Endothelial cell of umbilical vein (primary cell): ENCODE data around the gene TRABD2A. TPM values are rescaled to one million over a fixed set of nuclear protein-coding genes. Genes with fewer than 3 reads are reported as not detected.

Experiments
- BruUV-seq: library from RNA; stranded (reverse); fragments of 400-500 nt; replicated peaks from 2 replicates; lab custom pipeline; 2021; lab: Mats Ljungman, UMichigan
- CTCF ChIA-PET: fragments of 300-600, 350-600 bp; sonication (Branson Sonifier 250); formaldehyde crosslinking; loops from one replicate; lab custom pipeline; 2021; ENCODE audit warnings: antibody characterized with exemption, inconsistent platforms; lab: Charles Lee
- POLR2A ChIA-PET: fragments of 300-600, 350-600 bp; sonication (Branson Sonifier 250); formaldehyde crosslinking; loops from one replicate; lab custom pipeline; 2021; ENCODE audit warnings: antibody characterized with exemption, inconsistent platforms; lab: Charles Lee
- DNase-seq: peaks from one replicate; pipeline ENCODE4 v3.0.0-alpha.2; 2011; ENCODE audit warnings: low read depth, low spot score
- FAIRE-seq: peaks from 2 replicates; lab custom pipeline; 2011; peaks lifted over from hg19 to GRCh38; lab: Jason Lieb, UNC
- H2AFZ ChIP-seq: 2 replicates; pipeline ENCODE4 v1.6.0; 2012; ENCODE audit warnings: low read depth, low read length, control low read depth, inconsistent platforms
- H3K27ac ChIP-seq: 2 replicates; pipeline ENCODE4 v1.5.1; 2011; ENCODE audit warnings: low read depth, mild to moderate bottlenecking, control low read depth, low read length, moderate library complexity; ENCODE audit not compliant: insufficient read depth
- H3K27me3 ChIP-seq, 2 experiments: 2 replicates each; pipeline versions ENCODE4 v1.6.0 to v1.6.1; 2011; ENCODE audit warnings: low read length in 2 of 2, mixed read lengths in 1 of 2; ENCODE audit not compliant: control insufficient read depth in 2 of 2, insufficient read depth in 2 of 2
- H3K36me3 ChIP-seq, 2 experiments: 2 replicates in 1 of 2; 3 replicates in 1 of 2; pipeline ENCODE4 v1.5.1; 2011; ENCODE audit warnings: low read length in 2 of 2, mild to moderate bottlenecking in 1 of 2, moderate library complexity in 1 of 2; ENCODE audit not compliant: control insufficient read depth in 2 of 2, insufficient read depth in 2 of 2; ENCODE audit errors: extremely low read depth in 1 of 2
- H3K4me1 ChIP-seq: 3 replicates; pipeline ENCODE4 v1.5.1; 2011; ENCODE audit warnings: mild to moderate bottlenecking, low read length; ENCODE audit not compliant: control insufficient read depth, insufficient read depth; ENCODE audit errors: extremely low read depth
- H3K4me2 ChIP-seq: 2 replicates; pipeline ENCODE4 v1.6.1; 2011; ENCODE audit warnings: low read length, control low read depth, mixed read lengths; ENCODE audit not compliant: insufficient read depth
- H3K4me3 ChIP-seq, 3 experiments: fragments of 200-600 bp in 1 of 3; sonication (generic), shearing (Covaris generic) in 1 of 3; replicated peaks in 1 of 3; 2 replicates each; pipeline ENCODE4 v1.5.1; 2011 to 2016; ENCODE audit warnings: control low read depth in 3 of 3, low read length in 3 of 3, mild to moderate bottlenecking in 2 of 3, inconsistent platforms in 1 of 3, low read depth in 1 of 3, moderate library complexity in 1 of 3; ENCODE audit not compliant: insufficient read depth in 1 of 3
- H3K79me2 ChIP-seq: 2 replicates; pipeline ENCODE4 v1.6.0; 2012; ENCODE audit warnings: low read length, inconsistent platforms; ENCODE audit not compliant: control insufficient read depth, insufficient read depth
- H3K9ac ChIP-seq: replicated peaks from 2 replicates; pipeline ENCODE3; 2011; ENCODE audit warnings: low read length, control low read depth; ENCODE audit not compliant: insufficient read depth; ENCODE audit errors: extremely low read depth
- H3K9me1 ChIP-seq: replicated peaks from 3 replicates; pipeline ENCODE4 v1.6.0; 2011; ENCODE audit warnings: mild to moderate bottlenecking, low read length; ENCODE audit not compliant: control insufficient read depth, insufficient read depth; ENCODE audit errors: extremely low read depth
- H3K9me3 ChIP-seq: replicated peaks from 2 replicates; pipeline ENCODE4 v1.5.1; 2012; ENCODE audit warnings: low read length, inconsistent platforms; ENCODE audit not compliant: control insufficient read depth, insufficient read depth
- H4K20me1 ChIP-seq: replicated peaks from 2 replicates; pipeline ENCODE3; 2011; ENCODE audit warnings: mild to moderate bottlenecking, low read length; ENCODE audit not compliant: control insufficient read depth, insufficient read depth; ENCODE audit errors: extremely low read depth
- EZH2 ChIP-seq: IDR thresholded peaks from 2 replicates; pipeline ENCODE4 v1.6.1; 2012; ENCODE audit warnings: borderline replicate concordance, low read depth, mild to moderate bottlenecking, moderate library complexity, low read length, inconsistent platforms; ENCODE audit not compliant: severe bottlenecking
- FOS ChIP-seq: IDR thresholded peaks from 2 replicates; pipeline ENCODE4 v1.6.1; 2011; ENCODE audit warnings: mild to moderate bottlenecking, low read length, moderate library complexity, borderline replicate concordance; ENCODE audit not compliant: insufficient read depth
- JUN ChIP-seq: IDR thresholded peaks from 2 replicates; pipeline ENCODE4 v1.6.1; 2011; ENCODE audit warnings: borderline replicate concordance, low read depth; ENCODE audit not compliant: insufficient read length, insufficient read depth
- MYC ChIP-seq: IDR thresholded peaks from one replicate; pipeline ENCODE4 v1.6.1; 2011; ENCODE audit warnings: mild to moderate bottlenecking, low read depth, low read length
- POLR2A ChIP-seq: IDR thresholded peaks from 2 replicates; pipeline ENCODE4 v1.6.1; 2012; ENCODE audit warnings: low read depth, mild to moderate bottlenecking, control low read depth, low read length
- POLR2AphosphoS5 ChIP-seq: IDR thresholded peaks from 2 replicates; pipeline ENCODE4 v1.6.1; 2012; ENCODE audit warnings: low read depth, mild to moderate bottlenecking, control low read depth, low read length, moderate library complexity; ENCODE audit not compliant: insufficient read depth
- dilution Hi-C: fragments of 300-500 bp; cut with MboI; formaldehyde crosslinking; loops from one replicate; pipeline ENCODE4 v1.15.0; 2019; ENCODE audit warnings: low sequenced_read_pairs; ENCODE audit not compliant: extremely low pct_ligation_motif_present
- intact Hi-C: fragments of 100-400 bp; cut with micrococcal nuclease; formaldehyde crosslinking; loops from one replicate; pipeline ENCODE4 v1.10.0; 2022
- polyA plus RNA-seq, 4 experiments: library from polyadenylated mRNA; depleted of rRNA in 3 of 4; stranded (reverse) in 3 of 4; unstranded in 1 of 4; fragments of >200 nt; gene quantifications; 2 replicates each; pipeline versions ENCODE4 v1.2.1 to v1.2.3, GENCODE V29; 2011 to 2012; ENCODE audit warnings: missing spikeins in 1 of 4
- total RNA-seq: library from RNA; stranded (reverse); gene quantifications from 2 replicates; pipeline ENCODE4 v1.2.3, GENCODE V29; 2021
- TF ChIP-seq, protein P1 (sequence below): IDR thresholded peaks from 2 replicates; pipeline ENCODE4 v1.6.1; 2011; ENCODE audit not compliant: insufficient read depth, insufficient read length
- TF ChIP-seq, protein P2 (sequence below), 2 donors: IDR thresholded peaks; 1 replicate in 1 of 2; 2 replicates in 1 of 2; pipeline ENCODE4 v1.5.1; 2011; ENCODE audit warnings: low read length in 2 of 2, mild to moderate bottlenecking in 2 of 2, moderate library complexity in 2 of 2, control low read depth in 1 of 2, inconsistent platforms in 1 of 2, low read depth in 1 of 2; ENCODE audit not compliant: insufficient read depth in 1 of 2; ENCODE audit errors: extremely low read depth in 1 of 2

Gene TRABD2A
- total and polyA plus RNA-seq, 2 donors (not counting 3 experiments of a cell fraction or from before 2014, with no cell fraction given): 1.0 to 1.8 TPM

DNA sequence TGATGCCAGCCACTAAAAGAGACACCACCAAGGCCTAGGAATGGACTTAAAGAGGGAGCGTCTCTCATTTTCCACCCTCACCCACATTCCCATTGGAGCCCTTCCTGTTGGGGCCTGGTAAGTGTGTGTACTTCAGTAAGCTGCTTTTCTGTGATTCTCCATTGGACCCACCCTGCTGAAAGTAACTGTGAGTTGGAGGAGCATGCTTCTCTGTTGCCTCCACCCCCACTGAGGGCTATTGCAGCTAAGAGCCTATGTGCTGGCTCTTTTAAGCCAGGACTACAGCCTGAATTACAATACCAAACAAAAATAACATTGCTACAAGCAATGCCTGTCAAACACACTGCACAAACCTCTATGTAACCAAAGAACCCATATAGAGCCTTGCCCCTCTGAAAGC is 81.1 kb downstream of the TRABD2A start:
- POLR2A ChIA-PET: no interaction called here
- no peaks in the 10 kb centered on the region for H3K9me1 ChIP-seq
- H4K20me1 ChIP-seq: no peaks in the 10 kb centered on the region
- H3K36me3 ChIP-seq: no peaks in the 10 kb centered on the region
- BruUV-seq: no TSS peak
- H3K4me2 ChIP-seq: no peak overlapping the region
- no peak for DNase-seq
- no peak for FAIRE-seq
- peaks cover 0 to 2% of the 10 kb centered on the region in 2 experiments for H3K27me3 ChIP-seq
- no peaks in the 10 kb centered on the region for H3K9me3 ChIP-seq
- no peaks in the 10 kb centered on the region for H3K79me2 ChIP-seq
- intact Hi-C loops (no loop called here), dilution Hi-C loops (no loop called here)
- no peaks in the 10 kb centered on the region for H3K4me1 ChIP-seq
- H3K27ac ChIP-seq: no peak overlapping the region
- no peak overlapping the region for H3K4me3 ChIP-seq
- TF ChIP-seq, protein P1, sequence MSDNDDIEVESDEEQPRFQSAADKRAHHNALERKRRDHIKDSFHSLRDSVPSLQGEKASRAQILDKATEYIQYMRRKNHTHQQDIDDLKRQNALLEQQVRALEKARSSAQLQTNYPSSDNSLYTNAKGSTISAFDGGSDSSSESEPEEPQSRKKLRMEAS: no peak
- TF ChIP-seq POLR2AphosphoS5: no peak
- TF ChIP-seq POLR2A: no peak
- TF ChIP-seq EZH2: no peak
- TF ChIP-seq, protein P2, sequence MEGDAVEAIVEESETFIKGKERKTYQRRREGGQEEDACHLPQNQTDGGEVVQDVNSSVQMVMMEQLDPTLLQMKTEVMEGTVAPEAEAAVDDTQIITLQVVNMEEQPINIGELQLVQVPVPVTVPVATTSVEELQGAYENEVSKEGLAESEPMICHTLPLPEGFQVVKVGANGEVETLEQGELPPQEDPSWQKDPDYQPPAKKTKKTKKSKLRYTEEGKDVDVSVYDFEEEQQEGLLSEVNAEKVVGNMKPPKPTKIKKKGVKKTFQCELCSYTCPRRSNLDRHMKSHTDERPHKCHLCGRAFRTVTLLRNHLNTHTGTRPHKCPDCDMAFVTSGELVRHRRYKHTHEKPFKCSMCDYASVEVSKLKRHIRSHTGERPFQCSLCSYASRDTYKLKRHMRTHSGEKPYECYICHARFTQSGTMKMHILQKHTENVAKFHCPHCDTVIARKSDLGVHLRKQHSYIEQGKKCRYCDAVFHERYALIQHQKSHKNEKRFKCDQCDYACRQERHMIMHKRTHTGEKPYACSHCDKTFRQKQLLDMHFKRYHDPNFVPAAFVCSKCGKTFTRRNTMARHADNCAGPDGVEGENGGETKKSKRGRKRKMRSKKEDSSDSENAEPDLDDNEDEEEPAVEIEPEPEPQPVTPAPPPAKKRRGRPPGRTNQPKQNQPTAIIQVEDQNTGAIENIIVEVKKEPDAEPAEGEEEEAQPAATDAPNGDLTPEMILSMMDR (IDR thresholded peaks at IDR 0.05; ENCODE audit: extremely low read depth in 1 of 2, insufficient read depth in 1 of 2, low read depth in 1 of 2, low read length in 2 of 2): no peak
- TF ChIP-seq MYC: no peak
- TF ChIP-seq FOS: no peak
- TF ChIP-seq JUN: no peak
- H2AFZ ChIP-seq: no peak overlapping the region
- CTCF ChIA-PET: no interaction called here
- no peak overlapping the region for H3K9ac ChIP-seq
